ENCODE measurements around the gene SMG6.

- TF ChIP-seq EZH2 (IDR thresholded peaks at IDR 0.05; ENCODE audit: insufficient read depth, poor library complexity, severe bottlenecking) (no peak), EZH2phosphoT487 (IDR thresholded peaks at IDR 0.05; ENCODE audit: insufficient read depth, low read depth) (no peak)
Measured at GRCh38 chr17:2076087-2076984, 227.2 kb downstream of the SMG6 start.
